ENCODE measurements around the gene KCNT2.

DNA sequence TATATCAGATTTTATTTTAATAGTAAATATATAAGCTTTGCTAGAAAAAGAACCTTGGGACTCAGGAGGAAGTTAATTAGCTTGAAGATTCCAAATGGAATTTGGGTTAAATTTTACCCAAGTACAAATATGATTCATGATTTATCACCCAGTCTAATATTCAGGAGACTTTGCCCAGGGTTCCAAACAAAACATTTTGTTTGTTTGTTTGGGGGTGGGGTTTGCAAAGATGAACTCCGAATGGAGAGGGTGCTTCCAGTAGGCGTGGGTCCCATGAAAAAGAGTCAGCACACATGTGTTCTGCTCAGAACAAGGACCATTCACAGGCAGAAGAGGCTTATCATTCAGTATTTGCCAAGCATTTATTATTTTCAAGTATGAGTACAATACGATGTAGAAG lies 23.5 kb downstream of the KCNT2 start:
- no peak for TF ChIP-seq POLR2A (IDR thresholded peaks at IDR 0.05)
- TF ChIP-seq, protein P1, sequence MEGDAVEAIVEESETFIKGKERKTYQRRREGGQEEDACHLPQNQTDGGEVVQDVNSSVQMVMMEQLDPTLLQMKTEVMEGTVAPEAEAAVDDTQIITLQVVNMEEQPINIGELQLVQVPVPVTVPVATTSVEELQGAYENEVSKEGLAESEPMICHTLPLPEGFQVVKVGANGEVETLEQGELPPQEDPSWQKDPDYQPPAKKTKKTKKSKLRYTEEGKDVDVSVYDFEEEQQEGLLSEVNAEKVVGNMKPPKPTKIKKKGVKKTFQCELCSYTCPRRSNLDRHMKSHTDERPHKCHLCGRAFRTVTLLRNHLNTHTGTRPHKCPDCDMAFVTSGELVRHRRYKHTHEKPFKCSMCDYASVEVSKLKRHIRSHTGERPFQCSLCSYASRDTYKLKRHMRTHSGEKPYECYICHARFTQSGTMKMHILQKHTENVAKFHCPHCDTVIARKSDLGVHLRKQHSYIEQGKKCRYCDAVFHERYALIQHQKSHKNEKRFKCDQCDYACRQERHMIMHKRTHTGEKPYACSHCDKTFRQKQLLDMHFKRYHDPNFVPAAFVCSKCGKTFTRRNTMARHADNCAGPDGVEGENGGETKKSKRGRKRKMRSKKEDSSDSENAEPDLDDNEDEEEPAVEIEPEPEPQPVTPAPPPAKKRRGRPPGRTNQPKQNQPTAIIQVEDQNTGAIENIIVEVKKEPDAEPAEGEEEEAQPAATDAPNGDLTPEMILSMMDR (IDR thresholded peaks at IDR 0.05), result no peak

Data from thyroid gland (tissue), 4 donors.